HG03097 (cell line): ENCODE measurements around the gene ZNF140.
A peak's percentile ranks its signal among the peaks of the same experiment; 100 is the strongest.

Experiments used
- ATAC-seq: cut with Tn5 transposase; IDR thresholded peaks from one replicate; pipeline ENCODE4 v1.9.1; 2021; ENCODE audit not compliant: unreplicated experiment, low FRiP score

ZNF140 gene

DNA sequence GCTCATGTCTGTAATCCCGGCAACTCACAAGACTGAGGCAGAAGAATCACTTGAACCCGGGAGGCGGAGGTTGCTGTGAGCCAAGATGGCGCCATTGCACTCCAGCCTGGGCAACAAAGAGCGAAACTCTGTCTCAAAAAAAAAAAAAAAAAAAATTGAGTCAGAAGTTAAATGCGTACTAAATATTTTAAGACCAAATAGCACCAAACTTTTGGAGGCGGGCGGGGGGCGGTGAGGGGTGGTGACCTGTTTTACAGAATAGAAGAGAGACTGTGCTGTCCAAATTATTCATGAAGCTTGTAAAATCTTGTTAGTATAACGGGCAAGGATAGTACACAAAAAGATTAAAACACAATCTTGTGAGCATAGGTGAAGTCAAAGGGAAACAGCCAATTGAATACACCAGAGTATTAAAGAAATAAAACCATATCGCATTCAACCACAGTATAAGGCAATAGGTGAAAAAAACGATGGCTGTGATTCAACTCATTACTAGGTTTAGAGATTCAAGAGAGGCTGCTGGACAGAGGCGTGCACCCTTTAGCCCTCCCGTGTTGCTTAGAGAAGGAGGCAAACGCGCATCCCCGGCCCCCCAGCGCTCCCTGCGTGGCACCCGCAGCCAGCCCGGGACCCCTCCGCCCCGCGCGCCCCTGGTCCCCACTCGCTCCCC, 48.8 kb downstream of the ZNF140 start:
- no peak for ATAC-seq

DNA sequence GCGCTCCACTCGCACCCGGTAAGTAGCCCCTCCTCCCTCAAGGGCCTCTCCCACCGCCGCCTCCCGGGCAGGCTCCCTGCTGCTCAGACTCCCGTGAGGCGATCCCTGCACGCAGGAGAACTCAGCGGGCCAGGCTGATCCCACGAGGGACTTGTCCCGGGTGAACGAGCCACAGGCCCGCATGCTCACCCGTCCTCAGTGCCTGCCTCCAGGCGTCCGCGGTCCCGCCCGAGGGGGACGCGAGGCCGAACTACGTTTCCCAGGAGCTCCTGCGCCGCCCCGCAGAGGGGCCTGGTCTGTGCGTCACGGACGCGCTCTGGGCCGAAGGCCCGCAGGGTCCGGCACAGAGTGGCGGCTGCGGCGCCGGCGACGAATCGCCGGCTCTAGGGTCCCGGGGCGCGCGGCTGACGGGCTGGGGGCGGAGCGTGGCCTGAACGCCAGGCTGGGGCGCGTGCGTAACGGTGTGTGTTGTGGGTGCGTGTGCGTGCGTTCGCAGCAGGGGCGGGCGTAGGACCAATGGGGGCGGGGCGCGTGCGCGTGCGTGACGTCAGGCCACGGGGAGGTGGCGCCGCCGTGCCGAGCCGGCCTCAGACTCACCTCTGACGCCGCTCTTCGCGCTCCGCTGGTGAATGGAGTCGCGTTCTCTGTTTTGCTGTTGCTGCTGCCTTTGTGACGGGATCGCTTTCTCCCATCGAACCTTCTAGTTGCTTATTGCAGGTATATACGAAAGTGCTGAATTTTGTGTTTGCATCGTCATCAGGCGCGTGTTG, 49.5 kb downstream of the ZNF140 start, which contains the start of the genes ZNF10 and ZNF891:
ZNF10 (plus strand) TSS at position 590 of the 770 bp plus-strand sequence. CDS start 13,866 bp downstream, outside the sequence.
ZNF891 (minus strand) TSS at position 237 of the 770 bp plus-strand sequence. CDS start 8,356 bp downstream, outside the sequence.
- peak; percentile 96 for ATAC-seq

DNA sequence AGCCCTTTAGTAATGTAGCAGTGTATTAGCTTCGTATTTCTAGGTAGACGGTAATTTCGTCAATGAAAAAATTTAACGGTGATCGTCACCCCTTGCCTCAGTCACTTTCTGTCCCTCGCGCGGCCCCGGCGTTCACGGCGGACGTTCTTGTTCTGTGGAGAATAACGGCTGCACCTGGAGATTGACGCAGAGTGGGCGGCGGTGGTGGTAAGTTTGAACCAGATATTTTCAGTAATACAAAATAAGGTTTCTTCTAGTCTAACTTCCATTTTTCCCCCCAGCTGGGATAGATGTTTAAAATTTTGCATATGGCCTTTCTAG, 50.0 kb downstream of the ZNF140 start:
- no peak for ATAC-seq

GRCh38 chr12:133135747-133136146, 55.0 kb downstream of the ZNF140 start:
- ATAC-seq = no peak

DNA sequence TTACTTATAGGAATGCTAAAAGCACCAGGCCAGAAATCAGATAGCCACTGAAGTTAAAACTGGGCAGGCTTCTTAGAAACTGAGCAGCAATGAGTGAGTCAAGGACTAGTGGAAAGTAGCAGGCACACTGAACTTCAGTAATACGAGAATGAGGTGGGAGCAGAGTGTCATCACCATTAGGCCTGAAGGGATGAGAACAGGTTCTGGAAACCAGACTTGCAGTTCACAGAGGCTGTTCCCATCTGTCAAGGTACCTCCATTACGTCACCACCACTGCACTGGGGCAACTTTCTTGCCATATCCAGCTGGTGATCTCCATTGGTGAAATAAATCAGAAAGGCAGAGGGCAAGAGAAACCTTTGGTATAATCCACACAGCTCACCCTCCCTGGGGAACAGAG, 65.3 kb downstream of the ZNF140 start:
- no peak for ATAC-seq

DNA sequence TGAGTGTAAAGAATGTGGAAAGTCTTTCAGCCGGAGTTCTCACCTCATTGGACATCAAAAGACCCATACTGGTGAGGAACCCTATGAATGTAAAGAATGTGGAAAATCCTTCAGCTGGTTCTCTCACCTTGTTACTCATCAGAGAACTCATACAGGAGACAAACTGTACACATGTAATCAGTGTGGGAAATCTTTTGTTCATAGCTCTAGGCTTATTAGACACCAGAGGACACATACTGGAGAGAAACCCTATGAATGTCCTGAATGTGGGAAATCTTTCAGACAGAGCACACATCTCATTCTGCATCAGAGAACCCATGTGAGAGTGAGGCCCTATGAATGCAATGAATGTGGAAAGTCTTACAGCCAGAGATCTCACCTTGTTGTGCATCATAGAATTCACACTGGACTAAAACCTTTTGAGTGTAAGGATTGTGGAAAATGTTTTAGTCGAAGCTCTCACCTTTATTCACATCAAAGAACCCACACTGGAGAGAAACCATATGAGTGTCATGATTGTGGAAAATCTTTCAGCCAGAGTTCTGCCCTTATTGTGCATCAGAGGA, 75.5 kb downstream of the ZNF140 start:
- ATAC-seq = no peak
